GM23248 (cell line): ENCODE results near the gene RETREG1. TPM values are rescaled to one million over a fixed set of nuclear protein-coding genes. Genes with fewer than 3 reads are reported as not detected.
A peak's percentile ranks its signal among the peaks of the same experiment; 100 is the strongest.

Experiments
- DNase-seq: peaks from one replicate; pipeline ENCODE4 v3.0.0-alpha.2; 2015
- H2AFZ ChIP-seq: fragments of 200-600 bp; sonication (generic); 2 replicates; pipeline ENCODE4 v1.6.1; 2016; ENCODE audit warnings: antibody characterized with exemption
- H3F3A ChIP-seq: fragments of 200-600 bp; sonication (generic); 2 replicates; pipeline ENCODE4 v1.6.1; 2016; ENCODE audit warnings: mild to moderate bottlenecking, antibody characterized with exemption, mixed run types; ENCODE audit not compliant: insufficient read depth
- H3K27ac ChIP-seq: fragments of 200-600 bp; sonication (generic); 2 replicates; pipeline ENCODE4 v1.5.1; 2016; ENCODE audit warnings: mild to moderate bottlenecking
- H3K27me3 ChIP-seq: fragments of 200-600 bp; sonication (generic); replicated peaks from 2 replicates; pipeline ENCODE4 v1.6.1; 2016; ENCODE audit warnings: mild to moderate bottlenecking; ENCODE audit not compliant: insufficient read depth
- H3K36me3 ChIP-seq: fragments of 200-600 bp; sonication (generic); 2 replicates; pipeline ENCODE4 v1.6.1; 2016; ENCODE audit warnings: low read depth, mild to moderate bottlenecking
- H3K4me1 ChIP-seq: fragments of 200-600 bp; sonication (generic); 2 replicates; pipeline ENCODE4 v1.6.1; 2016; ENCODE audit warnings: mild to moderate bottlenecking; ENCODE audit not compliant: insufficient read depth
- H3K4me2 ChIP-seq: fragments of 200-600 bp; sonication (generic); one replicate; pipeline ENCODE4 v1.6.1; 2016; ENCODE audit warnings: mild to moderate bottlenecking; ENCODE audit not compliant: unreplicated experiment
- H3K4me3 ChIP-seq: fragments of 200-600 bp; sonication (generic); 2 replicates; pipeline ENCODE4 v1.5.1; 2016; ENCODE audit warnings: mild to moderate bottlenecking
- H3K79me2 ChIP-seq: fragments of 200-600 bp; sonication (generic); 2 replicates; pipeline ENCODE4 v1.6.1; 2016; ENCODE audit warnings: mild to moderate bottlenecking; ENCODE audit not compliant: insufficient read depth
- H3K9ac ChIP-seq: fragments of 200-600 bp; sonication (generic); 2 replicates; pipeline ENCODE4 v1.6.1; 2016; ENCODE audit warnings: mild to moderate bottlenecking
- H3K9me2 ChIP-seq: fragments of 200-600 bp; sonication (generic); 2 replicates; pipeline ENCODE4 v1.6.1; 2016; ENCODE audit warnings: mixed run types, mild to moderate bottlenecking, moderate library complexity; ENCODE audit not compliant: insufficient read depth
- H3K9me3 ChIP-seq: fragments of 200-600 bp; sonication (generic); one replicate; pipeline ENCODE4 v1.6.1; 2017; ENCODE audit warnings: low read depth
- H4K20me1 ChIP-seq: fragments of 200-600 bp; sonication (generic); 2 replicates; pipeline ENCODE4 v1.6.0; 2016; ENCODE audit not compliant: insufficient read depth
- EZH2 ChIP-seq: fragments of 200-600 bp; sonication (generic); IDR thresholded peaks from 2 replicates; pipeline ENCODE4 v1.6.1; 2018; ENCODE audit warnings: antibody characterized with exemption, mild to moderate bottlenecking; ENCODE audit not compliant: insufficient read depth, poor library complexity, severe bottlenecking
- EZH2phosphoT487 ChIP-seq: fragments of 200-600 bp; sonication (generic); IDR thresholded peaks from 2 replicates; pipeline ENCODE4 v1.6.1; 2018; ENCODE audit warnings: antibody characterized with exemption, moderate library complexity, mild to moderate bottlenecking, low read depth; ENCODE audit not compliant: insufficient read depth
- WGBS, 2 experiments: methylation state at CpG; one replicate each; pipeline ENCODE4 v1.1.6; 2015 to 2017; ENCODE audit warnings: low lambda C conversion rate in 2 of 2, low coverage in 1 of 2; ENCODE audit errors: missing lambda C conversion rate in 2 of 2; 5-methylcytosine and 5-hydroxymethylcytosine counted together
- in situ Hi-C: fragments of 300-500 bp; cut with MboI; formaldehyde crosslinking; loops from 2 replicates; pipeline ENCODE4 v1.15.0; 2020
- polyA plus RNA-seq: library from polyadenylated mRNA; unstranded; fragments of >200 nt; fragmentation: Nextera tagmentation; extraction: Ambion mirVana; gene quantifications from 2 replicates; pipeline ENCODE4 v1.2.1, GENCODE V29; 2016
- total RNA-seq: library from RNA; depleted of rRNA; stranded (reverse); fragments of >200 nt; shearing (Covaris generic); gene quantifications from 2 replicates; pipeline ENCODE4 v1.2.3, GENCODE V29; 2014

Gene RETREG1
- total and polyA plus RNA-seq, 2 experiments from 2014 or later, result 0.22 to 1.1 TPM

DNA sequence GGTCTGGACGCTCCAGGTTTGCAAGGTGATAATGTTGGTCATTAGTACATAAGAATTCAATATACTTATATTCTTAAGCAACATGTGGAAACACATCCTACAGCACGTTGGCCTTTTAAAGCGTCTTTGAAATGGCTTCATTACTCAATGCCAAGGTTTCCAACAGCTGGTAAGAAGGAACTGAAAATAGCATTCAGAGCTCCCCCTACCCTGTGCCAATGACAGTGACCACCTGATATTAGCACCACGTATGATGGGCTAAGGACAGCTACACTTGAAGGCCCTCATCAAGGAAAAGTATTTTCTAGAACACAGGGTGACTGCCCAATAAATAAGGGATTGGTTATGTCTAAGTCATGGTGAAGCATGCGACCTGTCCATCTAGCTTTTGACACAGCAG is 161.1 kb downstream of the RETREG1 start:
- Histone ChIP-seq H3K79me2 (peaks cover 83% of the 10 kb centered on the region), H3K36me3 (peaks cover 62% of the 10 kb centered on the region), H3K9me2 (no peaks in the 10 kb centered on the region), H3K4me2 (peak overlapping the region; percentile 58), H3K4me3 (no peak overlapping the region), H3F3A (peaks cover 50% of the 10 kb centered on the region), H3K9me3 (no peaks in the 10 kb centered on the region), H4K20me1 (peaks cover 5% of the 10 kb centered on the region; the same call in 1 of the 2 replicates), H3K4me1 (peaks cover 42% of the 10 kb centered on the region), H3K27ac (peak overlapping the region; percentile 76), H3K27me3 (no peaks in the 10 kb centered on the region), H2AFZ (no peak overlapping the region), H3K9ac (peak overlapping the region; percentile 51)
- DNase-seq, result no peak
- TF ChIP-seq EZH2phosphoT487 (no peak), EZH2 (no peak)
- in situ Hi-C loops, result loop anchor here (10.0 kb wide), 1 partner anchor 301 kb away; no protein-coding TSS in a partner anchor
- 79 to 85% methylated on average over 5 of the region's 5 CpGs for WGBS, 2 experiments

DNA sequence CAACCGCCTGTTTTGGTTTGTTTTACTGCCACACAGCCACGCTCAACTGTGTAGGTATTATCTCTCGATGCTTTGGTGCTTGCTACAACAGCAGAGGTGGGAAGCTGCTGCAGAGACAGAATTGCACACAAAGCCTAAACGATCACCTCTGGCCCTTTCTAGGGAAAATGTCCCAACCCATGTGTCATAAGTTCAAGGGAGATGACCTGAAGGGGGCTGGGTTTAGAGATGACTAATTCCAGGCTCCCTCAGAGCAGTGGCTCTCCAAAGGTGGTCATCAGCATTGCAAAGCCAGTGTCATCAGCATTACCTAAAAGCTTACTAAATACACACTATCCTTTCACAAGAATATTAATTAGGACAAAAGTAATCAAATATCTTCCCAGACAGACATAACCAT is 162.1 kb downstream of the RETREG1 start:
- Histone ChIP-seq H3K27me3 (no peaks in the 10 kb centered on the region), H3K27ac (no peak overlapping the region), H3K9me3 (no peaks in the 10 kb centered on the region), H3F3A (peaks cover 40% of the 10 kb centered on the region), H4K20me1 (peaks cover 5% of the 10 kb centered on the region; the same call in 1 of the 2 replicates), H3K36me3 (peaks cover 62% of the 10 kb centered on the region), H2AFZ (no peak overlapping the region), H3K9ac (no peak overlapping the region), H3K4me1 (peaks cover 32% of the 10 kb centered on the region), H3K79me2 (peaks cover 73% of the 10 kb centered on the region), H3K9me2 (no peaks in the 10 kb centered on the region), H3K4me2 (no peak overlapping the region), H3K4me3 (no peak overlapping the region)
- no peak for DNase-seq
- WGBS, 2 experiments, result 96 to 100% methylated on average over 4 of the region's 4 CpGs
- in situ Hi-C loops, result loop anchor here (10.0 kb wide), 1 partner anchor 300 kb away; no protein-coding TSS in a partner anchor
- TF ChIP-seq EZH2, result no peak
- no peak for TF ChIP-seq EZH2phosphoT487

DNA sequence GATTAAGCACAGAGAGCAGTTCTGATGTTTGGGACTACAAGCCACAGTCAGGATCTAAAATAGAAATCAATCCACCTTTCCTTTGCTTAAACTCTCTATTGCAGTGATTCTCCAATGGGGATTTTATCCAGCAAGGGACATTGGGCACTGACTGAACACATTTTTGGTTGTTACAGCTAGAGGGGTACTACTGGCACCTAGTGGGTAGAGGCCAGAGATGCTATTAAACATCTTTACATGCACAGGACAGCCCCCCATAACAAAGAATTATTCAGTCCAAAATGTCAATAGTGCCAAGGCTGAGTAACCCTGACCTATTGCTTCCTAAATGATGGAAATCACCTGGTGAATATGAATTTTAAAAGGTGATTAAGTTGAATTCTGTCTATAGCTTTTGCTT is 163.2 kb downstream of the RETREG1 start:
- no peak overlapping the region for H2AFZ ChIP-seq
- no peak for DNase-seq
- peaks cover 5% of the 10 kb centered on the region; the same call in 1 of the 2 replicates for H4K20me1 ChIP-seq
- peaks cover 62% of the 10 kb centered on the region for H3K79me2 ChIP-seq
- H3K9me3 ChIP-seq, result no peaks in the 10 kb centered on the region
- H3K4me3 ChIP-seq, result no peak overlapping the region
- H3K4me2 ChIP-seq, result no peak overlapping the region
- no peak for TF ChIP-seq EZH2
- TF ChIP-seq EZH2phosphoT487, result no peak
- in situ Hi-C loops, result loop anchor here (10.0 kb wide), 1 partner anchor 299 kb away; no protein-coding TSS in a partner anchor
- no peak overlapping the region for H3K27ac ChIP-seq
- peaks cover 29% of the 10 kb centered on the region for H3F3A ChIP-seq
- H3K27me3 ChIP-seq, result no peaks in the 10 kb centered on the region
- H3K9me2 ChIP-seq, result no peaks in the 10 kb centered on the region
- no peak overlapping the region for H3K9ac ChIP-seq
- H3K4me1 ChIP-seq, result peaks cover 23% of the 10 kb centered on the region
- H3K36me3 ChIP-seq, result peaks cover 67% of the 10 kb centered on the region

DNA sequence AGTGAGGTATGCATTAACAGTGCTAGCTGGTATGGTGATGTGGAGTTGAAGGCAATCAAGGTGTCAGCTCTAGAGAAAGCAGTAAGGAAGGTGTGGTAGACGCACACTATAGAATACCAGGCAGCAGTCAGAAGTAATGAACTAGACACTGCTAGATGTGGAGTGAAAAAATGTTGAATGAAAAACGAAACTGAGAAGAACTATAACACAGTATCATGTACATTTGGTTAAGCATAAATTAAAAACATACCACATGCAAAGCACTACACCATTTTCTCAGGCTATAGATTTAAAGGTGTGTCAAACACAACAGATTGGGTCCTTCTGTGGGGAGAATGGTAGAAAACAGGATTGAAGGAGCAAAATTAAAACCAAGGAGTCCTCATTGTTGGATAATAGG is 166.6 kb downstream of the RETREG1 start:
- WGBS, 2 experiments, result 51 to 52% methylated on average over 2 of the region's 2 CpGs
- Histone ChIP-seq H3K36me3 (peaks cover 55% of the 10 kb centered on the region), H4K20me1 (peaks cover 5% of the 10 kb centered on the region; the same call in 1 of the 2 replicates), H3F3A (0 out of 2 replicates have a peak, but pooled peaks cover 4% of the 10 kb centered on the region), H3K27me3 (no peaks in the 10 kb centered on the region), H3K27ac (no peak overlapping the region), H3K79me2 (peaks cover 32% of the 10 kb centered on the region), H3K4me1 (no peaks in the 10 kb centered on the region), H3K9ac (no peak overlapping the region), H3K4me3 (no peak overlapping the region), H3K4me2 (no peak overlapping the region), H2AFZ (no peak overlapping the region), H3K9me3 (no peaks in the 10 kb centered on the region), H3K9me2 (no peaks in the 10 kb centered on the region)
- TF ChIP-seq EZH2phosphoT487 (no peak), EZH2 (no peak)
- in situ Hi-C loops, result loop anchor here (10.0 kb wide), 1 partner anchor 295 kb away; no protein-coding TSS in a partner anchor
- DNase-seq, result no peak
